Parathyroid adenoma (tissue), 2 donors: ENCODE results near the gene GRN.
"Not testable (repeated sequence)": the region's sequence is repeated elsewhere in the genome, so short reads cannot be mapped to it uniquely, and the experiment has no call there.

Experiments
- H2AFZ ChIP-seq: fragments of 300-600 bp; sonication (generic); one replicate; pipeline ENCODE4 v1.7.0; 2017; ENCODE audit warnings: antibody characterized with exemption, mild to moderate bottlenecking
- H3K27ac ChIP-seq: fragments of 300-600 bp; sonication (generic); one replicate; pipeline ENCODE4 v1.7.0; 2017
- H3K27me3 ChIP-seq: fragments of 300-600 bp; sonication (generic); one replicate; pipeline ENCODE4 v1.7.0; 2017; ENCODE audit warnings: low read length; ENCODE audit not compliant: control insufficient read depth, insufficient read depth
- H3K36me3 ChIP-seq: fragments of 300-600 bp; sonication (generic); one replicate; pipeline ENCODE4 v1.7.0; 2017; ENCODE audit warnings: low read length; ENCODE audit not compliant: control insufficient read depth, insufficient read depth
- H3K4me1 ChIP-seq: fragments of 300-600 bp; sonication (generic); one replicate; pipeline ENCODE4 v1.7.0; 2017; ENCODE audit warnings: control low read depth
- H3K4me2 ChIP-seq: fragments of 300-600 bp; sonication (generic); one replicate; pipeline ENCODE4 v1.7.0; 2017; ENCODE audit warnings: low read length
- H3K4me3 ChIP-seq: fragments of 300-600 bp; sonication (generic); one replicate; pipeline ENCODE4 v1.7.0; 2017; ENCODE audit warnings: low read depth, low read length
- H3K79me2 ChIP-seq: fragments of 300-600 bp; sonication (generic); one replicate; pipeline ENCODE4 v1.7.0; 2017; ENCODE audit warnings: control low read depth
- H3K9ac ChIP-seq: fragments of 300-600 bp; sonication (generic); one replicate; pipeline ENCODE4 v1.7.0; 2017; ENCODE audit warnings: mild to moderate bottlenecking
- H3K9me3 ChIP-seq: fragments of 300-600 bp; sonication (generic); one replicate; pipeline ENCODE4 v1.7.0; 2017; ENCODE audit warnings: low read length; ENCODE audit not compliant: control insufficient read depth
- CTCF ChIP-seq: fragments of 300-600 bp; sonication (generic); IDR thresholded peaks from one replicate; pipeline ENCODE4 v1.7.0; 2017; ENCODE audit warnings: antibody characterized with exemption, mild to moderate bottlenecking
- donor health status: primary hyperparathyroidism.

The GRN gene

GRCh38 chr17:44334727-44335126 is 10.4 kb upstream of the GRN start:
- Histone ChIP-seq H3K36me3 (no peaks in the 10 kb centered on the region), H3K27me3 (no peaks in the 10 kb centered on the region), H3K4me1 (peaks cover 2% of the 10 kb centered on the region), H3K79me2 (no peaks in the 10 kb centered on the region), H3K27ac (no peak overlapping the region), H3K4me3 (no peak overlapping the region), H3K9ac (no peak overlapping the region), H3K4me2 (no peak overlapping the region), H2AFZ (peak overlapping the region; percentile 11), H3K9me3 (no peaks in the 10 kb centered on the region)
- no peak for TF ChIP-seq CTCF

GRCh38 chr17:44335564-44335963 is 9.5 kb upstream of the GRN start:
- Histone ChIP-seq H3K4me1 (peaks cover 2% of the 10 kb centered on the region), H3K4me2 (no peak overlapping the region), H3K9ac (no peak overlapping the region), H2AFZ (no peak overlapping the region), H3K79me2 (no peaks in the 10 kb centered on the region), H3K27ac (no peak overlapping the region), H3K36me3 (no peaks in the 10 kb centered on the region), H3K4me3 (no peak overlapping the region), H3K9me3 (no peaks in the 10 kb centered on the region), H3K27me3 (no peaks in the 10 kb centered on the region)
- no peak for TF ChIP-seq CTCF

- Histone ChIP-seq H3K27me3 (no peaks in the 10 kb centered on the region), H3K27ac (no peak overlapping the region), H3K4me2 (no peak overlapping the region), H3K9me3 (no peaks in the 10 kb centered on the region), H3K4me3 (no peak overlapping the region), H2AFZ (no peak overlapping the region), H3K36me3 (no peaks in the 10 kb centered on the region), H3K79me2 (no peaks in the 10 kb centered on the region), H3K9ac (no peak overlapping the region), H3K4me1 (peaks cover 2% of the 10 kb centered on the region)
- no peak for TF ChIP-seq CTCF
These were observed 9.1 kb upstream of the GRN start for GRCh38 chr17:44335968-44336367.

- Histone ChIP-seq H3K36me3 (no peaks in the 10 kb centered on the region), H3K9me3 (no peaks in the 10 kb centered on the region), H3K9ac (no peak overlapping the region), H2AFZ (no peak overlapping the region), H3K79me2 (no peaks in the 10 kb centered on the region), H3K4me3 (no peak overlapping the region), H3K27ac (no peak overlapping the region), H3K4me1 (no peaks in the 10 kb centered on the region), H3K27me3 (no peaks in the 10 kb centered on the region), H3K4me2 (no peak overlapping the region)
- no peak for TF ChIP-seq CTCF
These were observed 6.4 kb upstream of the GRN start for GRCh38 chr17:44338702-44339101.

GRCh38 chr17:44340553-44340952 is 4.5 kb upstream of the GRN start:
- not testable (repeated sequence) for H3K4me2 ChIP-seq, H3K79me2 ChIP-seq, H3K9ac ChIP-seq, H3K9me3 ChIP-seq, H2AFZ ChIP-seq, H3K27me3 ChIP-seq, H3K4me1 ChIP-seq, H3K27ac ChIP-seq, H3K36me3 ChIP-seq, H3K4me3 ChIP-seq
